HEK293 (cell line): Measurements from ENCODE around the gene TWF2.

Experiments used
- GLIS2 ChIP-seq: fragments of 450-650 bp; formaldehyde crosslinking; IDR thresholded peaks from 2 replicates; pipeline ENCODE4 v1.5.1; 2016; ENCODE audit warnings: missing biosample characterization, missing genetic modification characterization
- KLF10 ChIP-seq: fragments of 450-650 bp; IDR thresholded peaks from 2 replicates; pipeline ENCODE4 v1.5.1; 2018; ENCODE audit warnings: missing biosample characterization, mild to moderate bottlenecking, missing genetic modification characterization
- RBAK ChIP-seq: fragments of 450-650 bp; formaldehyde crosslinking; IDR thresholded peaks from 2 replicates; pipeline ENCODE4 v1.5.1; 2016; ENCODE audit warnings: missing biosample characterization, missing genetic modification characterization
- SETDB1 ChIP-seq: IDR thresholded peaks from one replicate; pipeline ENCODE4 v1.6.1; 2017; ENCODE audit warnings: mild to moderate bottlenecking, low read length, moderate library complexity, mixed read lengths; ENCODE audit not compliant: insufficient read length
- ZFHX2 ChIP-seq: fragments of 450-650 bp; formaldehyde crosslinking; conservative IDR thresholded peaks from 2 replicates; pipeline ENCODE4 v1.5.1; 2016; ENCODE audit warnings: missing biosample characterization, missing genetic modification characterization
- ZNF140 ChIP-seq: fragments of 450-650 bp; formaldehyde crosslinking; IDR thresholded peaks from 2 replicates; pipeline ENCODE4 v1.5.1; 2016; ENCODE audit warnings: missing biosample characterization, missing genetic modification characterization
- ZNF266 ChIP-seq: fragments of 450-650 bp; formaldehyde crosslinking; IDR thresholded peaks from 2 replicates; pipeline ENCODE4 v1.5.1; 2016; ENCODE audit warnings: missing biosample characterization, missing genetic modification characterization, low read depth
- ZNF426 ChIP-seq: fragments of 450-650 bp; formaldehyde crosslinking; IDR thresholded peaks from 2 replicates; pipeline ENCODE4 v1.5.1; 2017; ENCODE audit warnings: missing biosample characterization, missing genetic modification characterization, mild to moderate bottlenecking, inconsistent platforms, moderate library complexity
- ZNF561 ChIP-seq: fragments of 450-650 bp; IDR thresholded peaks from 2 replicates; pipeline ENCODE4 v1.5.1; 2018; ENCODE audit warnings: missing biosample characterization, missing genetic modification characterization, borderline replicate concordance
- ZNF610 ChIP-seq: fragments of 450-650 bp; formaldehyde crosslinking; IDR thresholded peaks from 2 replicates; pipeline ENCODE4 v1.5.1; 2016; ENCODE audit warnings: missing biosample characterization, missing genetic modification characterization, borderline replicate concordance
- ZNF768 ChIP-seq: fragments of 450-650 bp; formaldehyde crosslinking; IDR thresholded peaks from 2 replicates; pipeline ENCODE4 v1.5.1; 2018; ENCODE audit warnings: missing biosample characterization, mild to moderate bottlenecking, missing genetic modification characterization
- ZSCAN16 ChIP-seq: fragments of 450-650 bp; formaldehyde crosslinking; IDR thresholded peaks from 2 replicates; pipeline ENCODE4 v1.5.1; 2016; ENCODE audit warnings: missing biosample characterization, missing genetic modification characterization
- TF ChIP-seq, protein P1 (sequence below): fragments of 450-650 bp; formaldehyde crosslinking; IDR thresholded peaks from 2 replicates; pipeline ENCODE4 v1.5.1; 2016; ENCODE audit warnings: missing biosample characterization, missing genetic modification characterization
- TF ChIP-seq, protein P2 (sequence below): fragments of 450-650 bp; formaldehyde crosslinking; IDR thresholded peaks from 2 replicates; pipeline ENCODE4; 2016; ENCODE audit warnings: missing biosample characterization, missing genetic modification characterization
- TF ChIP-seq, protein P3 (sequence below): fragments of 450-650 bp; formaldehyde crosslinking; IDR thresholded peaks from 2 replicates; pipeline ENCODE4 v1.5.1; 2017; ENCODE audit warnings: missing biosample characterization, missing genetic modification characterization
- TF ChIP-seq, protein P4 (sequence below): fragments of 450-650 bp; formaldehyde crosslinking; IDR thresholded peaks from 2 replicates; pipeline ENCODE4 v1.5.1; 2016; ENCODE audit warnings: missing biosample characterization, missing genetic modification characterization
- TF ChIP-seq, protein P5 (sequence below): fragments of 450-650 bp; formaldehyde crosslinking; IDR thresholded peaks from 2 replicates; pipeline ENCODE4 v1.5.1; 2016; ENCODE audit warnings: missing biosample characterization, missing genetic modification characterization
- TF ChIP-seq, protein P6 (sequence below): fragments of 450-650 bp; formaldehyde crosslinking; IDR thresholded peaks from 2 replicates; pipeline ENCODE4 v1.5.1; 2016; ENCODE audit warnings: missing biosample characterization, missing genetic modification characterization, low read depth
- TF ChIP-seq, protein P7 (sequence below): fragments of 450-650 bp; formaldehyde crosslinking; IDR thresholded peaks from 2 replicates; pipeline ENCODE4 v1.5.1; 2016; ENCODE audit warnings: missing biosample characterization, missing genetic modification characterization
- TF ChIP-seq, protein P8 (sequence below): fragments of 450-650 bp; IDR thresholded peaks from 2 replicates; pipeline ENCODE4 v1.5.1; 2018; ENCODE audit warnings: missing biosample characterization, mild to moderate bottlenecking, missing genetic modification characterization
- TF ChIP-seq, protein P9 (sequence below): fragments of 450-650 bp; formaldehyde crosslinking; IDR thresholded peaks from 2 replicates; pipeline ENCODE4 v1.5.1; 2016; ENCODE audit warnings: missing biosample characterization, missing genetic modification characterization, borderline replicate concordance

TWF2 gene

DNA sequence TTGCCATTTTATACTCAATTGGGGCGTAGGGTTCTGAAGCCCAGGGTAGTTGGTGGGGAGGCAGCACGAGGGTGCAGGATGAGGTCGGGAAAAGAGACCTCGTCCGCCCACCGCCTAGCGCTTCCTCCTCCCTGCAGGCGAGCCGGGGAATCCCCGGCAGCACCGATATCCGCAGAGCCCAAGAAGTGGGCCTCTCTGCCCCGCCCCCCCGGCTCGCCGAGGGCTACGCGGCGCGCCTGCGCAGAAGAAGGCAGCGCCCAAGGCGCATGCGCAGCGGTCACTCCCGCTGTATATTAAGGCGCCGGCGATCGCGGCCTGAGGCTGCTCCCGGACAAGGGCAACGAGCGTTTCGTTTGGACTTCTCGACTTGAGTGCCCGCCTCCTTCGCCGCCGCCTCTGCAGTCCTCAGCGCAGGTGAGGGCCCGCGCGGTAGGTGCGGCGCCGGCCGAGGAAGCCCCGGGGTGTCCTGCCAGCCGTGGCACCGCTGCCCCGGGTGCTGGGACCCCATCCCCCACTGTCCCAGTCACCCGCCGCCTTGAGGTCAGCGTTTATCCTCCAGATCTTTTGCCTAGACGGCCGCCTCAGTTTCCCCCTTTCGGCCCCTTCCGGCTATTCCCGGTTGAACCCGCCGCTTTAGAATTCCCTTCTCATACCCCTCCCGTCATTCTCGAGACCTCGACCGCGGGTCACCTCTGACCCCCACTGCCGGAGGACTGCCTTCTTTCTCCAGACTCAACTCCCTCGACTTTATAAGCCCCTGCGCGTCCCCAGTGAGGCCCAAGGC, 40.9 kb downstream of the TWF2 start, which contains the start of gene ALAS1 (continued):
- TF ChIP-seq, protein P1, sequence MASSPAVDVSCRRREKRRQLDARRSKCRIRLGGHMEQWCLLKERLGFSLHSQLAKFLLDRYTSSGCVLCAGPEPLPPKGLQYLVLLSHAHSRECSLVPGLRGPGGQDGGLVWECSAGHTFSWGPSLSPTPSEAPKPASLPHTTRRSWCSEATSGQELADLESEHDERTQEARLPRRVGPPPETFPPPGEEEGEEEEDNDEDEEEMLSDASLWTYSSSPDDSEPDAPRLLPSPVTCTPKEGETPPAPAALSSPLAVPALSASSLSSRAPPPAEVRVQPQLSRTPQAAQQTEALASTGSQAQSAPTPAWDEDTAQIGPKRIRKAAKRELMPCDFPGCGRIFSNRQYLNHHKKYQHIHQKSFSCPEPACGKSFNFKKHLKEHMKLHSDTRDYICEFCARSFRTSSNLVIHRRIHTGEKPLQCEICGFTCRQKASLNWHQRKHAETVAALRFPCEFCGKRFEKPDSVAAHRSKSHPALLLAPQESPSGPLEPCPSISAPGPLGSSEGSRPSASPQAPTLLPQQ (tag by site-specific recombination), result peak; percentile 24; the same call in 1 of the 2 replicates
- TF ChIP-seq GLIS2 (tag by site-specific recombination), result peak; percentile 60
- TF ChIP-seq, protein P2, sequence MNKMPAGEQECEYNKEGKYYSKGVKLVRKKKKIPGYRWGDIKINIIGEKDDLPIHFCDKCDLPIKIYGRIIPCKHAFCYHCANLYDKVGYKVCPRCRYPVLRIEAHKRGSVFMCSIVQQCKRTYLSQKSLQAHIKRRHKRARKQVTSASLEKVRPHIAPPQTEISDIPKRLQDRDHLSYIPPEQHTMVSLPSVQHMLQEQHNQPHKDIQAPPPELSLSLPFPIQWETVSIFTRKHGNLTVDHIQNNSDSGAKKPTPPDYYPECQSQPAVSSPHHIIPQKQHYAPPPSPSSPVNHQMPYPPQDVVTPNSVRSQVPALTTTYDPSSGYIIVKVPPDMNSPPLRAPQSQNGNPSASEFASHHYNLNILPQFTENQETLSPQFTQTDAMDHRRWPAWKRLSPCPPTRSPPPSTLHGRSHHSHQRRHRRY (tag by site-specific recombination), result no peak
- TF ChIP-seq, protein P3, sequence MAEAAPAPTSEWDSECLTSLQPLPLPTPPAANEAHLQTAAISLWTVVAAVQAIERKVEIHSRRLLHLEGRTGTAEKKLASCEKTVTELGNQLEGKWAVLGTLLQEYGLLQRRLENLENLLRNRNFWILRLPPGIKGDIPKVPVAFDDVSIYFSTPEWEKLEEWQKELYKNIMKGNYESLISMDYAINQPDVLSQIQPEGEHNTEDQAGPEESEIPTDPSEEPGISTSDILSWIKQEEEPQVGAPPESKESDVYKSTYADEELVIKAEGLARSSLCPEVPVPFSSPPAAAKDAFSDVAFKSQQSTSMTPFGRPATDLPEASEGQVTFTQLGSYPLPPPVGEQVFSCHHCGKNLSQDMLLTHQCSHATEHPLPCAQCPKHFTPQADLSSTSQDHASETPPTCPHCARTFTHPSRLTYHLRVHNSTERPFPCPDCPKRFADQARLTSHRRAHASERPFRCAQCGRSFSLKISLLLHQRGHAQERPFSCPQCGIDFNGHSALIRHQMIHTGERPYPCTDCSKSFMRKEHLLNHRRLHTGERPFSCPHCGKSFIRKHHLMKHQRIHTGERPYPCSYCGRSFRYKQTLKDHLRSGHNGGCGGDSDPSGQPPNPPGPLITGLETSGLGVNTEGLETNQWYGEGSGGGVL (tag by site-specific recombination), result no peak
- no peak for TF ChIP-seq RBAK (tag by site-specific recombination)
- TF ChIP-seq ZNF768 (tag by site-specific recombination), result no peak
- TF ChIP-seq, protein P4, sequence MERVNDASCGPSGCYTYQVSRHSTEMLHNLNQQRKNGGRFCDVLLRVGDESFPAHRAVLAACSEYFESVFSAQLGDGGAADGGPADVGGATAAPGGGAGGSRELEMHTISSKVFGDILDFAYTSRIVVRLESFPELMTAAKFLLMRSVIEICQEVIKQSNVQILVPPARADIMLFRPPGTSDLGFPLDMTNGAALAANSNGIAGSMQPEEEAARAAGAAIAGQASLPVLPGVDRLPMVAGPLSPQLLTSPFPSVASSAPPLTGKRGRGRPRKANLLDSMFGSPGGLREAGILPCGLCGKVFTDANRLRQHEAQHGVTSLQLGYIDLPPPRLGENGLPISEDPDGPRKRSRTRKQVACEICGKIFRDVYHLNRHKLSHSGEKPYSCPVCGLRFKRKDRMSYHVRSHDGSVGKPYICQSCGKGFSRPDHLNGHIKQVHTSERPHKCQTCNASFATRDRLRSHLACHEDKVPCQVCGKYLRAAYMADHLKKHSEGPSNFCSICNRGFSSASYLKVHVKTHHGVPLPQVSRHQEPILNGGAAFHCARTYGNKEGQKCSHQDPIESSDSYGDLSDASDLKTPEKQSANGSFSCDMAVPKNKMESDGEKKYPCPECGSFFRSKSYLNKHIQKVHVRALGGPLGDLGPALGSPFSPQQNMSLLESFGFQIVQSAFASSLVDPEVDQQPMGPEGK (tag by site-specific recombination), result peak; percentile 63
- TF ChIP-seq ZSCAN16, result no peak
- TF ChIP-seq ZFHX2 (tag by site-specific recombination), result peak; percentile 62
- no peak for TF ChIP-seq ZNF561 (tag by site-specific recombination)
- TF ChIP-seq ZNF426 (tag by site-specific recombination), result no peak
- no peak for TF ChIP-seq ZNF610 (tag by site-specific recombination)
- TF ChIP-seq ZNF266 (tag by site-specific recombination), result no peak
- TF ChIP-seq, protein P5, sequence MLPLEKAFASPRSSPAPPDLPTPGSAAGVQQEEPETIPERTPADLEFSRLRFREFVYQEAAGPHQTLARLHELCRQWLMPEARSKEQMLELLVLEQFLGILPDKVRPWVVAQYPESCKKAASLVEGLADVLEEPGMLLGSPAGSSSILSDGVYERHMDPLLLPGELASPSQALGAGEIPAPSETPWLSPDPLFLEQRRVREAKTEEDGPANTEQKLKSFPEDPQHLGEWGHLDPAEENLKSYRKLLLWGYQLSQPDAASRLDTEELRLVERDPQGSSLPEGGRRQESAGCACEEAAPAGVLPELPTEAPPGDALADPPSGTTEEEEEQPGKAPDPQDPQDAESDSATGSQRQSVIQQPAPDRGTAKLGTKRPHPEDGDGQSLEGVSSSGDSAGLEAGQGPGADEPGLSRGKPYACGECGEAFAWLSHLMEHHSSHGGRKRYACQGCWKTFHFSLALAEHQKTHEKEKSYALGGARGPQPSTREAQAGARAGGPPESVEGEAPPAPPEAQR, result no peak
- no peak for TF ChIP-seq SETDB1
- TF ChIP-seq KLF10 (tag by site-specific recombination), result no peak; the same call in 1 of the 2 replicates
- TF ChIP-seq, protein P6, sequence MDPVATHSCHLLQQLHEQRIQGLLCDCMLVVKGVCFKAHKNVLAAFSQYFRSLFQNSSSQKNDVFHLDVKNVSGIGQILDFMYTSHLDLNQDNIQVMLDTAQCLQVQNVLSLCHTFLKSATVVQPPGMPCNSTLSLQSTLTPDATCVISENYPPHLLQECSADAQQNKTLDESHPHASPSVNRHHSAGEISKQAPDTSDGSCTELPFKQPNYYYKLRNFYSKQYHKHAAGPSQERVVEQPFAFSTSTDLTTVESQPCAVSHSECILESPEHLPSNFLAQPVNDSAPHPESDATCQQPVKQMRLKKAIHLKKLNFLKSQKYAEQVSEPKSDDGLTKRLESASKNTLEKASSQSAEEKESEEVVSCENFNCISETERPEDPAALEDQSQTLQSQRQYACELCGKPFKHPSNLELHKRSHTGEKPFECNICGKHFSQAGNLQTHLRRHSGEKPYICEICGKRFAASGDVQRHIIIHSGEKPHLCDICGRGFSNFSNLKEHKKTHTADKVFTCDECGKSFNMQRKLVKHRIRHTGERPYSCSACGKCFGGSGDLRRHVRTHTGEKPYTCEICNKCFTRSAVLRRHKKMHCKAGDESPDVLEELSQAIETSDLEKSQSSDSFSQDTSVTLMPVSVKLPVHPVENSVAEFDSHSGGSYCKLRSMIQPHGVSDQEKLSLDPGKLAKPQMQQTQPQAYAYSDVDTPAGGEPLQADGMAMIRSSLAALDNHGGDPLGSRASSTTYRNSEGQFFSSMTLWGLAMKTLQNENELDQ, result no peak
- TF ChIP-seq, protein P7, sequence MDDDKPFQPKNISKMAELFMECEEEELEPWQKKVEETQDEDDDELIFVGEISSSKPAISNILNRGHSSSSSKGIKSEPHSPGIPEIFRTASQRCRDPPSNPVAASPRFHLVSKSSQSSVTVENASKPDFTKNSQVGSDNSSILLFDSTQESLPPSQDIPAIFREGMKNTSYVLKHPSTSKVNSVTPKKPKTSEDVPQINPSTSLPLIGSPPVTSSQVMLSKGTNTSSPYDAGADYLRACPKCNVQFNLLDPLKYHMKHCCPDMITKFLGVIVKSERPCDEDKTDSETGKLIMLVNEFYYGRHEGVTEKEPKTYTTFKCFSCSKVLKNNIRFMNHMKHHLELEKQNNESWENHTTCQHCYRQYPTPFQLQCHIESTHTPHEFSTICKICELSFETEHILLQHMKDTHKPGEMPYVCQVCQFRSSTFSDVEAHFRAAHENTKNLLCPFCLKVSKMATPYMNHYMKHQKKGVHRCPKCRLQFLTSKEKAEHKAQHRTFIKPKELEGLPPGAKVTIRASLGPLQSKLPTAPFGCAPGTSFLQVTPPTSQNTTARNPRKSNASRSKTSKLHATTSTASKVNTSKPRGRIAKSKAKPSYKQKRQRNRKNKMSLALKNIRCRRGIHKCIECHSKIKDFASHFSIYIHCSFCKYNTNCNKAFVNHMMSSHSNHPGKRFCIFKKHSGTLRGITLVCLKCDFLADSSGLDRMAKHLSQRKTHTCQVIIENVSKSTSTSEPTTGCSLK (tag by site-specific recombination), result no peak
- TF ChIP-seq, protein P8, sequence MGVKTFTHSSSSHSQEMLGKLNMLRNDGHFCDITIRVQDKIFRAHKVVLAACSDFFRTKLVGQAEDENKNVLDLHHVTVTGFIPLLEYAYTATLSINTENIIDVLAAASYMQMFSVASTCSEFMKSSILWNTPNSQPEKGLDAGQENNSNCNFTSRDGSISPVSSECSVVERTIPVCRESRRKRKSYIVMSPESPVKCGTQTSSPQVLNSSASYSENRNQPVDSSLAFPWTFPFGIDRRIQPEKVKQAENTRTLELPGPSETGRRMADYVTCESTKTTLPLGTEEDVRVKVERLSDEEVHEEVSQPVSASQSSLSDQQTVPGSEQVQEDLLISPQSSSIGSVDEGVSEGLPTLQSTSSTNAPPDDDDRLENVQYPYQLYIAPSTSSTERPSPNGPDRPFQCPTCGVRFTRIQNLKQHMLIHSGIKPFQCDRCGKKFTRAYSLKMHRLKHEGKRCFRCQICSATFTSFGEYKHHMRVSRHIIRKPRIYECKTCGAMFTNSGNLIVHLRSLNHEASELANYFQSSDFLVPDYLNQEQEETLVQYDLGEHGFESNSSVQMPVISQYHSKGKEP, result no peak
- TF ChIP-seq ZNF140 (tag by site-specific recombination), result no peak
- TF ChIP-seq, protein P9, sequence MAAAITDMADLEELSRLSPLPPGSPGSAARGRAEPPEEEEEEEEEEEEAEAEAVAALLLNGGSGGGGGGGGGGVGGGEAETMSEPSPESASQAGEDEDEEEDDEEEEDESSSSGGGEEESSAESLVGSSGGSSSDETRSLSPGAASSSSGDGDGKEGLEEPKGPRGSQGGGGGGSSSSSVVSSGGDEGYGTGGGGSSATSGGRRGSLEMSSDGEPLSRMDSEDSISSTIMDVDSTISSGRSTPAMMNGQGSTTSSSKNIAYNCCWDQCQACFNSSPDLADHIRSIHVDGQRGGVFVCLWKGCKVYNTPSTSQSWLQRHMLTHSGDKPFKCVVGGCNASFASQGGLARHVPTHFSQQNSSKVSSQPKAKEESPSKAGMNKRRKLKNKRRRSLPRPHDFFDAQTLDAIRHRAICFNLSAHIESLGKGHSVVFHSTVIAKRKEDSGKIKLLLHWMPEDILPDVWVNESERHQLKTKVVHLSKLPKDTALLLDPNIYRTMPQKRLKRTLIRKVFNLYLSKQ (tag by site-specific recombination), result no peak
